K562 (cell line): ENCODE measurements around the gene DOLPP1. TPM values are rescaled to one million over a fixed set of nuclear protein-coding genes. Genes with fewer than 3 reads are reported as not detected.

Experiments
- ATAC-seq: fragments of 200-7000 bp; cut with Tn5 transposase; 3 replicates; pipeline ENCODE4 v1.9.1; 2020; ENCODE audit warnings: moderate library complexity
- BruUV-seq: library from RNA; stranded (reverse); fragments of 400-500 nt; replicated peaks from 2 replicates; lab custom pipeline; 2021; lab: Mats Ljungman, UMichigan
- CTCF ChIA-PET: fragments of 300-600 bp; formaldehyde crosslinking; extraction: SDS; loops from one replicate; lab custom pipeline; 2021; ENCODE audit warnings: low intra/inter-chr PET ratio; lab: Yijun Ruan, JAX
- POLR2A ChIA-PET: fragments of 300-600, 350-650 bp; sonication (Branson Sonifier 250); formaldehyde crosslinking; extraction: SDS; loops from one replicate; lab custom pipeline; 2021; ENCODE audit warnings: antibody characterized with exemption, inconsistent platforms; lab: Yijun Ruan, JAX
- DNase-seq, 4 experiments: peaks; one replicate each; pipeline versions ENCODE4 v3.0.0 to v3.0.0-alpha.2; 2011 to 2018; ENCODE audit warnings: low spot score in 3 of 4, mixed read lengths in 3 of 4; ENCODE audit errors: extremely low read depth in 1 of 4
- FAIRE-seq: peaks from 2 replicates; lab custom pipeline; 2011; peaks lifted over from hg19 to GRCh38; lab: Jason Lieb, UNC
- H2AFZ ChIP-seq: 2 replicates; pipeline ENCODE4 v1.6.0; 2011; ENCODE audit warnings: low read depth, low read length, control low read depth, inconsistent platforms
- H3K27ac ChIP-seq: fragments of 200-600 bp; 3 replicates; pipeline ENCODE4 v1.8.0; 2011; ENCODE audit warnings: low read depth, mild to moderate bottlenecking, control low read depth, inconsistent platforms, low read length, moderate library complexity, mixed read lengths; ENCODE audit errors: extremely low read depth
- H3K27me3 ChIP-seq, 2 experiments: fragments of 300-600 bp in 1 of 2; 2 replicates in 1 of 2; 3 replicates in 1 of 2; pipeline versions ENCODE4 v1.6.0 to v1.8.0; 2011; ENCODE audit warnings: inconsistent platforms in 2 of 2, low read length in 2 of 2, mild to moderate bottlenecking in 1 of 2, mixed read lengths in 1 of 2, moderate library complexity in 1 of 2; ENCODE audit not compliant: control insufficient read depth in 2 of 2, insufficient read depth in 2 of 2
- H3K36me3 ChIP-seq: fragments of 300-600 bp; 3 replicates; pipeline ENCODE4 v1.8.0; 2011; ENCODE audit warnings: mild to moderate bottlenecking, low read length, inconsistent platforms; ENCODE audit not compliant: control insufficient read depth, insufficient read depth
- H3K4me1 ChIP-seq, 2 experiments: fragments of 200-600 bp in 1 of 2; replicated peaks in 1 of 2; 2 replicates in 1 of 2; 3 replicates in 1 of 2; pipeline versions ENCODE4 v1.5.1 to v1.8.0; 2011; ENCODE audit warnings: inconsistent platforms in 2 of 2, low read length in 2 of 2, mild to moderate bottlenecking in 1 of 2, mixed read lengths in 1 of 2, moderate library complexity in 1 of 2; ENCODE audit not compliant: control insufficient read depth in 2 of 2, insufficient read depth in 2 of 2
- H3K4me2 ChIP-seq: 2 replicates; pipeline ENCODE4 v1.6.1; 2011; ENCODE audit warnings: low read length, control low read depth, inconsistent platforms, mixed read lengths; ENCODE audit not compliant: insufficient read depth
- H3K4me3 ChIP-seq: fragments of 200-600 bp; sonication (generic), shearing (Covaris generic); 2 replicates; pipeline ENCODE4 v1.5.1; 2016; ENCODE audit warnings: control low read depth, inconsistent platforms
- H3K79me2 ChIP-seq: fragments of 200-600 bp; 3 replicates; pipeline ENCODE4 v1.8.0; 2011; ENCODE audit warnings: low read length, inconsistent platforms; ENCODE audit not compliant: control insufficient read depth, insufficient read depth
- H3K9ac ChIP-seq, 2 experiments: 2 replicates each; pipeline versions ENCODE4 v1.6.0 to v1.6.1; 2011; ENCODE audit warnings: low read depth in 2 of 2, low read length in 2 of 2, control low read depth in 1 of 2, inconsistent platforms in 1 of 2, mild to moderate bottlenecking in 1 of 2, mixed read lengths in 1 of 2; ENCODE audit not compliant: insufficient read depth in 1 of 2
- H3K9me1 ChIP-seq: one replicate; pipeline ENCODE4 v1.6.0; 2011; ENCODE audit warnings: inconsistent platforms, mild to moderate bottlenecking, low read length, moderate library complexity; ENCODE audit not compliant: control insufficient read depth, insufficient read depth
- H3K9me3 ChIP-seq: replicated peaks from 2 replicates; pipeline ENCODE4 v1.5.1; 2011; ENCODE audit warnings: low read depth, low read length, inconsistent platforms; ENCODE audit not compliant: control insufficient read depth, insufficient read depth
- H4K20me1 ChIP-seq: replicated peaks from 2 replicates; pipeline ENCODE4 v1.6.1; 2011; ENCODE audit warnings: low read length, inconsistent platforms, mixed read lengths; ENCODE audit not compliant: control insufficient read depth, insufficient read depth
- CHD4 ChIP-seq: fragments of 200-600 bp; sonication (generic); IDR thresholded peaks from 3 replicates; pipeline ENCODE4 v1.6.1; 2012; ENCODE audit warnings: low read depth, mild to moderate bottlenecking, mixed read lengths, low read length, inconsistent platforms; ENCODE audit not compliant: insufficient read depth, insufficient replicate concordance, poor library complexity, severe bottlenecking
- IRF2 ChIP-seq: sonication (generic); formaldehyde crosslinking; IDR thresholded peaks from 2 replicates; pipeline ENCODE4 v1.8.1; 2022; ENCODE audit warnings: mild to moderate bottlenecking, missing genetic modification reagents
- KAT7 ChIP-seq: sonication (generic); formaldehyde crosslinking; IDR thresholded peaks from 2 replicates; pipeline ENCODE4 v1.8.0; 2022; ENCODE audit warnings: missing genetic modification reagents, mild to moderate bottlenecking, borderline replicate concordance
- MTA1 ChIP-seq: fragments of 450-650 bp; IDR thresholded peaks from 2 replicates; pipeline ENCODE4 v1.6.1; 2017; ENCODE audit warnings: borderline replicate concordance
- PHTF2 ChIP-seq: fragments of 250-450 bp; sonication (Bioruptor Pico); IDR thresholded peaks from 2 replicates; pipeline ENCODE4 v1.5.0; 2021; ENCODE audit warnings: mild to moderate bottlenecking
- POLR2B ChIP-seq: fragments of 450-650 bp; IDR thresholded peaks from 2 replicates; pipeline ENCODE4 v1.6.1; 2018; ENCODE audit warnings: low read depth; ENCODE audit not compliant: partially characterized antibody
- RBM15 ChIP-seq: fragments of 200-400 bp; formaldehyde crosslinking; IDR thresholded peaks from 2 replicates; pipeline ENCODE4 v1.6.1; 2018; ENCODE audit warnings: mild to moderate bottlenecking, low read length, moderate library complexity; ENCODE audit not compliant: insufficient read depth
- TAF1 ChIP-seq: IDR thresholded peaks from 2 replicates; pipeline ENCODE4 v1.6.1; 2011; ENCODE audit warnings: mild to moderate bottlenecking, low read length, moderate library complexity; ENCODE audit not compliant: insufficient read depth, control insufficient read depth, severe bottlenecking; ENCODE audit errors: extremely low read depth
- TAL1 ChIP-seq: fragments of 450-650 bp; IDR thresholded peaks from 2 replicates; pipeline ENCODE4 v1.6.1; 2016; ENCODE audit warnings: mild to moderate bottlenecking
- ZBED1 ChIP-seq: IDR thresholded peaks from 2 replicates; pipeline ENCODE4 v1.6.1; 2014
- ZC3H8 ChIP-seq: fragments of 450-650 bp; IDR thresholded peaks from 2 replicates; pipeline ENCODE4 v1.6.1; 2017
- ZNF133 ChIP-seq: fragments of 250-450 bp; sonication (Bioruptor Pico); IDR thresholded peaks from 2 replicates; pipeline ENCODE4 v1.4.0; 2020; ENCODE audit warnings: mild to moderate bottlenecking
- ZNF408 ChIP-seq: fragments of 250-450 bp; sonication (Bioruptor Pico); IDR thresholded peaks from 2 replicates; pipeline ENCODE4 v1.4.0; 2020; ENCODE audit warnings: low read depth, mild to moderate bottlenecking, moderate library complexity
- ZNF584 ChIP-seq: fragments of 200-800 bp; sonication (Bioruptor generic); IDR thresholded peaks from 2 replicates; pipeline ENCODE4 v1.6.1; 2016; ENCODE audit warnings: low read depth, mild to moderate bottlenecking, missing genetic modification characterization, missing compliant biosample characterization
- ZNF609 ChIP-seq: sonication (generic); formaldehyde crosslinking; IDR thresholded peaks from 2 replicates; pipeline ENCODE4 v1.8.1; 2023; ENCODE audit warnings: missing genetic modification reagents, mild to moderate bottlenecking, borderline replicate concordance
- ZNF778 ChIP-seq: fragments of 450-650 bp; formaldehyde crosslinking; IDR thresholded peaks from 2 replicates; pipeline ENCODE4 v1.4.0; 2020; ENCODE audit warnings: mild to moderate bottlenecking, moderate library complexity
- WGBS: fragments of 100-300 bp; shearing (Covaris generic); methylation state at CpG from one replicate; pipeline ENCODE4 v1.1.6; 2016; ENCODE audit warnings: low coverage, mixed read lengths; ENCODE audit not compliant: insufficient coverage; ENCODE audit errors: missing lambda C conversion rate; 5-methylcytosine and 5-hydroxymethylcytosine counted together
- in situ Hi-C: fragments of 300-500 bp; cut with MboI; formaldehyde crosslinking; loops from 4 replicates; pipeline ENCODE4 v1.15.0; 2018; ENCODE audit warnings: inconsistent platforms, mixed read lengths
- intact Hi-C: fragments of 100-400 bp; cut with micrococcal nuclease; formaldehyde crosslinking; loops from 2 replicates; pipeline ENCODE4 v1.14.2; 2022
- polyA plus RNA-seq, 8 experiments: library from polyadenylated mRNA; depleted of rRNA in 4 of 8; stranded (reverse) in 5 of 8; unstranded in 3 of 8; fragments of >200 nt; fragmentation: Nextera tagmentation in 2 of 8; fragmentation: Illumina TruSeq in 1 of 8; extraction: Ambion mirVana in 2 of 8; extraction: Trizol in 1 of 8; gene quantifications; 2 replicates each; pipeline versions ENCODE4 v1.2.1 to v1.2.3, GENCODE V29; 2011 to 2014; ENCODE audit warnings: inconsistent platforms in 1 of 8, missing spikeins in 1 of 8
- total RNA-seq, 7 experiments: library from RNA; depleted of rRNA in 6 of 7; stranded (reverse); fragments of >200 nt in 6 of 7; fragmentation: Illumina TruSeq in 2 of 7; extraction: Trizol in 2 of 7; gene quantifications; 2 replicates each; pipeline versions ENCODE4 v1.2.1 to v1.2.3, GENCODE V29; 2011 to 2021; ENCODE audit warnings: low replicate concordance in 1 of 7

Gene DOLPP1
- total and polyA plus RNA-seq, 9 of the 15 experiments (the other 6 are each of a cell fraction or from before 2014, with no cell fraction given) = 3.0 to 39.8 (median 30.5) TPM

DNA sequence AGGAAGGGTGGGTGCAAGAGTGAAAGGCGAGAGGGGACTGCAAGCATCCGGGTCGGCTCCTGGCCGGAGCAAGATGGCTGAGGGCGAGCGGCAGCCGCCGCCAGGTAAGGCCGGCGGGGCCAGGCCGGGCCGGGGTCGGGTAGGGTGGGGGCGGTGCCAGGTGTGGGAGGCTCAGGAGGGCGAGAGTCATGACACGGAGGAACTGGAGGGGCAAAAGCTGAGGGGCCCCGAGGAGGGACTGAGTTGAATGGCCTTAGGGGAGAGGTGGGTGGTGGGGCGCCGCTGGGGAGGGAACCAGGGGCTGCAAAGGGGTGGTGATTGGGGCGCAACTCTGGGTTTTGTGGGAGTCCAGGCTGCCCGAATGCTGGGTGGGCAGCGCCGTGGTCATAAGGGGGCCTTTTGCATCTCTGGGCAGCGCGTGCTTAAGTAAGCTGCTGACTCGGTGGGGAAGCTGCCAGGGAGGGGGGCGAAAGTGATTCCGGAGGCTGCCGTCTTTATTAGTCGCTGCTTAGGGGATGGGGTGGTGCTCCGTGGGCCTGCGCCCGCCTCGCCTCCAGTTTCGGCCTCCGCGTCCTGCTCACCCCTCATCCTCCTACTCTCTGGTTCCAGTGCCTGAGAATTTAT lies 30.7 kb downstream of the DOLPP1 start:
- peaks cover 3% of the 10 kb centered on the region; the same call in 1 of the 2 replicates for H4K20me1 ChIP-seq
- H3K36me3 ChIP-seq = peaks cover 3% of the 10 kb centered on the region; the same call in 1 of the 3 replicates
- ChIA-PET CTCF (no interaction called here), POLR2A (interaction anchor here (0.8 to 5.3 kb wide), 5 partner anchors 8 to 30 kb away, joined by 3 to 35 read pairs (median 4); partner anchors contain the start of gene DOLPP1)
- peak; percentile 33 for ATAC-seq
- H3K9me3 ChIP-seq = no peaks in the 10 kb centered on the region
- peak; percentile 60 to 65 (median 63) for DNase-seq
- peaks cover 52% of the 10 kb centered on the region for H3K79me2 ChIP-seq
- no TSS peak for BruUV-seq
- peak overlapping the region; percentile 93 to 100 for H3K9ac ChIP-seq
- intact Hi-C loops = loop anchor here (5.0 kb wide), 1 partner anchor 84 kb away; the partner anchor contains the start of gene SH3GLB2
- peak overlapping the region; percentile 100 for H3K27ac ChIP-seq
- H3K4me3 ChIP-seq = peak overlapping the region; percentile 100
- no peaks in the 10 kb centered on the region for H3K9me1 ChIP-seq
- 1% methylated on average over 21 of the region's 37 CpGs for WGBS
- peak overlapping the region; percentile 99 for H2AFZ ChIP-seq
- H3K4me2 ChIP-seq = peak overlapping the region; percentile 100
- H3K4me1 ChIP-seq = peaks cover 23 to 53% of the 10 kb centered on the region in 2 experiments
- H3K27me3 ChIP-seq = no peaks in the 10 kb centered on the region
- FAIRE-seq = no peak
- in situ Hi-C loops = no loop called here
- TF ChIP-seq MTA1 (no peak), RBM15 (no peak), TAL1 (no peak), ZNF584 (CRISPR knock-in tag) (0 out of 2 replicates have a peak, but pooled peaks have one; percentile 43), ZNF408 (CRISPR knock-in tag) (no peak), ZNF778 (CRISPR knock-in tag) (no peak), CHD4 (no peak), TAF1 (peak; percentile 5), ZC3H8 (no peak), ZNF133 (CRISPR knock-in tag) (no peak), PHTF2 (CRISPR knock-in tag) (no peak), ZBED1 (no peak), IRF2 (no peak), ZNF609 (CRISPR knock-in tag) (no peak), POLR2B (no peak), KAT7 (peak; percentile 61; the same call in 1 of the 2 replicates)
